Stimulated activated CD4-positive, alpha-beta T cell treated with anti-CD3 and anti-CD28 coated beads, Interleukin-15, amount 100 ng/mL, for 1 hour (primary cell): Measurements from ENCODE around the gene GABBR2.
"Not testable (repeated sequence)": the region's sequence is repeated elsewhere in the genome, so short reads cannot be mapped to it uniquely, and the experiment has no call there.

Experiments
- DNase-seq, 2 donors: peaks; one replicate each; pipeline ENCODE4 v3.0.0-alpha.2; 2020; ENCODE audit warnings: low read depth in 1 of 2, low spot score in 1 of 2

The GABBR2 gene

GRCh38 chr9:98597236-98597771, 111.4 kb downstream of the GABBR2 start:
- DNase-seq, result no peak

- DNase-seq, result no peak
Observed at GRCh38 chr9:98596486-98596885, 112.2 kb downstream of the GABBR2 start.

DNA sequence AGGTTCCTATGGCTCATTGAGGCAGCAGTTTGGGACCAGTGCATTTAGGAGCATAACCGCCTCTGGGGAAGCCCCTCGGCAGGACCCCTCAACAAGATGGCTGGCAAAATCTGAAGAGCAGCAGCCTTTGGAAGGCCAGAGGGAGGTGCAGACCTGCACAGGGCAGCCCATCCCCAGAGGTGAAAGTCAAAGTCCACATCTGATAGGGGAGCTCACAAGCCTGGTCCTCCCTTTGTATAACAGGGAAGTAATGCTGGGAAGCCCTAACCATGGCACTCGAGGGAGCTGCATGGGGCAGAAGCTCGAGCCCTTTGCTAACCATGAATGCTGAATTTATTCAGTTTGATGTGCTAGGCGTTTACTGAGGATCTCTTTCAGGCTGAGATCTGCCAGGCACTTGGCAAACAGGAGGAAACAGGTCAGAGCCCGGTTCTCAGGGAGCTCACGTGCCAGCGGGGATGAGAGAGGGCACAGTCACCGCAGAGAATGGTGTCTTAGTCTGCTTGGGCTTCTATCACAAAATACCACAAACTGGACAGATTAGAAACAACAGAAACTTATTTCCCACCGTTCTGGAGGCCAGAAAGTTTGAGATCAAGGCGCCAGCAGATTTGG, 114.1 kb downstream of the GABBR2 start:
- no peak for DNase-seq

GRCh38 chr9:98593354-98594253, 115.1 kb downstream of the GABBR2 start:
- DNase-seq, result no peak

DNA sequence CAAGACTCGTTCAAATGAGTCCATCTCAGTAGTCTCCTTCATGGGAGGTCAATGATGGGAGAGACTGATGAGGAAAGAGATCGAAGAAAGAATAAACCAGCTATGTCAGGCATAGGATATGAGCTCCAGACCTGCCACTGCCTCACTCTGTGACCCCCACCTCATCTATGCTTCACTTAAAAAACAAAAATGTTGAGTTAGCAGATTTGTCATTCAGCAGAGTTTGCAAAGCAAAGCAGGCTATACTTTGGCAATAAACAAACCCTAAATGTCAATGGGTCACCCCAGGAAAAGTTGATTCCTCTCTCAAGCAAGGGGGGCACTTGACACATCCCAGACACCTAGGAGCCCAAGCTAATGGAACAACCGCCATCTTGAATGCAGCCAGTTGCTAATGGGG, 117.0 kb downstream of the GABBR2 start:
- DNase-seq, result no peak

- DNase-seq, result no peak
Observed at GRCh38 chr9:98590101-98590500, 118.6 kb downstream of the GABBR2 start.

DNA sequence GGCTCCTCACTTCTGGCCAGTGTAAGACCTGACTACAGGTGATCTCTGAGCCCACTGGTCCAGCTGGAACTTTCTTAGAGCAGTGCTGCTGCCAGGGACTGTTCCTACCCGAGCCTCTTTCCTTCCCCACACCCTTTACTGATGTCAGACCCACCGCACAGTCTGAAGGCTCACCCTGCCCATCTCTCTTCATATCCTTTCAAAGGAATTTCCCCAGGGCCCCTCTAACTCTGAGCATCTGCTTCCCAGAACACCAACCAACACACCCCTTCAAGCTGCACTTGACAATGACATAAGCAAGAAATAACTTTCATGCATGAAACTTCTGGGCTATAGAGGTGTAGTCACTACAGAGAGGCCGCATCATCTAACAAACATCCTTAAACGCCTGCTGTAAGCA, 119.6 kb downstream of the GABBR2 start:
- DNase-seq, result no peak

DNA sequence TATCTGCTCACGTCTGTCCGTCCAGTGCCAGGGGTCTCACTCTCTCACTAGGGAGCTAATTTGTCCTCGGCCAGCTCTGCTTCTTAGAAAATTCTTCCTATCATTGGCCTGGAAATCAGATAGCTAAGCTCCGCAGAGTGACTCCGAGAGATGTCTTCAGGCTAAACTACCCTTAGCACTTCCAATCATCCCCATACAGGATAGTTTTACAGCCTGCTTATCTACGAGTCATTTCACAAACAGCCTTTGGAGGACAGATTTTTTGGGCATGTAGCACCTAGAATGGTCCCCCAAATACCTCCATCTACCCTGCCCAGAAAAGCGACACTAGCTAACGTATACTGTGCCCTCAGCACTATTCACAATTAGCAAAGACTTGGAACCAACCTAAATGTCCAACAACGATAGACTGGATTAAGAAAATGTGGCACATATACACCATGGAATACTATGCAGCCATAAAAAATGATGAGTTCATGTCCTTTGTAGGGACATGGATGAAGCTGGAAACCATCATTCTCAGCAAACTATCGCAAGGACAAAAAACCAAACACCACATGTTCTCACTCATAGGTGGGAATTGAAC, 123.8 kb downstream of the GABBR2 start:
- not testable (repeated sequence) for DNase-seq

DNA sequence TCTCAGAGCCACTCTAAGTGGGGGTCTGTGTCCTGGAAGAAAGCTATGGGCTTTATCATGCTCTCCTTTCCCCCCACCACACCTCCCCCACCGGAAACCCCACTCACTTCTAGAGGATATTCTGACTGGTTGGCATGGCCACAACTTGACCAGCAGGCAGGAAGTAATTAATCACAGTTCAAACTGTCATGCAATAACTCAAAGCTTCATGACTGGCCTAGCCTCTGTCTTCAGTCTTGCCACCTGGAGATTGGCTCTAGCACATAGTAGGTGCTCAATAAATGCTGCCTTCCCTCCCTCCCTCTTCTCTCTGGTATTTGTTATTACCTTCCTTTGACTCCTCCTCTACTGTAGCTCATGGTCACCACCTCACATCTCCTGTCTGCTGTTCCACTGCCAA, 124.7 kb downstream of the GABBR2 start:
- DNase-seq, result no peak

DNA sequence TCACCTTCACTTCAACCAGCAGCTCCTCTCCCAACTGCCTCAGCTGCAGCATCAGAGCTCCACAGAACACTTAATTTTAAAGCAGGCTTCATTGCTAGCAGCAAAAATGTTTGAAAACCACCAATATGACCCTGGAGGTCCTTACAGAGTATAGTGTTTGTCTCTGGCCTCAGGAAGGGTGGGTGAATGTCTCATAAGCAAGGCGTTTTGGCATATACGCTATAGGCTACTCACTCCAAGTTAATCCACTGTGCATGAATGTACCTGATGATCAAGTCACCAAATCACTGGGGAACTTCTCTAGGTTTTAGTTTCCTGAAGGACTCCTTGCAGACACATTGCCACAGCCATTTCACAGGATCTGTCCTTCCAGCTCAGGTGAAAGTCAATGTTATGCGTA, 125.3 kb downstream of the GABBR2 start:
- no peak for DNase-seq

- DNase-seq, result no peak
Observed at GRCh38 chr9:98580956-98581355, 127.8 kb downstream of the GABBR2 start.

DNA sequence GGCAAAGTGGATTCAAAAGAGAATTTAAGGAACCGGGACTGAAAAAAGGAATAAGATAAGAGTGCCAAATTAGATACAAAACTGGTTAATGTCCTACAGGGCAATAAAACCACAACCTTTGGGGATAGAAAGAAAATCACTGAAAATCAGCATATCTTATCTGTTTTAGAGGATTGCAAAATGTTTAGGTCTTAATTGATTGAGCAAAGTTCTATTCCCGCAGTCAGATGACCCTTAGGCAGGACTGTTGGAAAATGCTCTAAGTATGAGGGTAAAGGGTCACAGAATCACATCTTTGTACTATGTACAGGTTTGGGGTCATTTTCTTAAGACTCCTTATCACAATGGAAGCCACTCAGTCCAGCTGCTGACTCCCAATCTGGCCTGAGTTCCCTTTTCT, 129.0 kb downstream of the GABBR2 start:
- no peak for DNase-seq

DNA sequence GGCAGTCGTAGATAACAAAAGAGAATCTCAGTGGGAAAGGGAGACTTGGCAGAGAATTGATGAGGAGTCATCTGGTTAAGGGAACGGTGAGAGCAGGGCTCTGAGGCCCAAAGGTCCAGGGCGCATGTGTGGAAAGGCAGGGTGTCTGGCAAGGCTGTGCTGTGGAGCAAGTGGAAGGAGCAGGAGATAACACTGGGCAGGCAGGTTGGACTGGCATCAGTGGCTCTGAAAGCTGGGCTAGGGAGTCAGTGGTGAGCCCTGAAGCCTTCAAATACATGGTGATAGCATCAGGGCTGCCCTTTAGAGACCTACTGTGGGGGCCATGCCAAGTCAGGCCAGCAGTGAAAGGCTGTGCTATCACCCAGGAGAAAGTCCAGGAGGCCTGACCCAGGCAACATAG, 131.3 kb downstream of the GABBR2 start:
- DNase-seq, result no peak

GRCh38 chr9:98576859-98577258, 131.9 kb downstream of the GABBR2 start:
- no peak for DNase-seq

DNA sequence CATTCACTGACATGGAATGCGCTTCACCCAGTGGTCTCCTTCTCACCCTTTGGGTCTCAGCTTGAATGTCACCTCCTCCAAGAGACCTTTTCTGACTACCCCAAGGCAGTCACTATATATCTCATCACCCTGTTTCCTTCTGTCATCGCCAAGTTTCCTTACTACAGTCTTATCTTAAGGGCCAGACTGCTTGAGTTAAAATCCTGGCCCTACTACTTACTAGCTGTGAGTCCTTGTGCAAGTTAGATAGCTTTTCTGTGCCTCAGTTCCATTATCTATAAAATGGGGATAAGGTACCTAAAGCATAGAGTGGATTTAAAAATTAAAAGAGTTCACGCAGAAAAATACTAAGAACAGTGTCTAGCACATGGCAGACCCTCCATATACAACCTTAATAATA, 132.4 kb downstream of the GABBR2 start:
- no peak for DNase-seq

- DNase-seq, result no peak
Observed at GRCh38 chr9:98575379-98576346, 133.1 kb downstream of the GABBR2 start.

DNA sequence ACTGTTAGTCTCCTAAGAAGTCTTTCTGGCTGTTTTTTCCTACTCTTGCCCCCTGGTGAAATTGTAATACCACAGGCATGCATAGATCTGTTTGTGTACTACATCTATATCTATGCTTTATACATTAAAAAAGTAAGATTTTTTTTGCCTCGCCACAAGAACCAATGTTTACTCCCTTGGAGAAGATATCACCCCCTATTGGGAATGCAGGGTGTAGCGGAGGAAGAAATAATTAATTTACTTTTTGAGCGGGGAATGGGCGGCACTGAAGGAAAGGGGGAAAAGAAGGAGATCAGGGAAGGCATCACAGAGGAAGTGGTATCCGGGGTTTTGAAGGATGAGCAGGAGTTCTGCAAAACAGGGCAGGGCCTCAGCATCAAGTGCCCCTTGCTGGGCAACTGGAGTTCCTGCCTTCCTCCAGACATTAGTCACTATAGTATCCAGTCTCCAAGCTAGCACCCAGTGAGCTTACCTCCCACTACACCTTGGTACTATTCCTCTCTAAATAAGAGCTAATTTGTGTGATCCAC, 134.9 kb downstream of the GABBR2 start:
- DNase-seq, result no peak

DNA sequence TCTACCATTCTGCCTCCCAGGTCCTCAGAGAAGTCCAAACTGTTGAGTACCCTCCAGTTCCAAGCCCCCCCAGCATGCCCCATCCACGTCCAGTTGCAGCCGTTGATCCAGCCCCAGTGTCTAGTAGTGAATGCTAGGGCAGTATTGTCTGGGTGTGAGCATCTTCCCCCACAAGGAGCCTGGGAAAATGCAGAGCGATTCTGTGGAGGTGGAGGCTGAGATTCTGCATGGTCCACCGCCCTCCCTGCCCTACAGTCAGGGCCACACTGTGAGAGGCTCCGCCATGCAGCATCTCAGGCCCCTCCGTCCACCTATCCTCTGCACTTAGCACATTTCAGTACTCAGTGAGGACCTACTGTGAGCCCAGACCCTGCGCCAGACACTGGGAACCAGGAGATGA, 135.9 kb downstream of the GABBR2 start:
- no peak for DNase-seq

- no peak for DNase-seq
Observed at GRCh38 chr9:98572054-98572627, 136.6 kb downstream of the GABBR2 start.

DNA sequence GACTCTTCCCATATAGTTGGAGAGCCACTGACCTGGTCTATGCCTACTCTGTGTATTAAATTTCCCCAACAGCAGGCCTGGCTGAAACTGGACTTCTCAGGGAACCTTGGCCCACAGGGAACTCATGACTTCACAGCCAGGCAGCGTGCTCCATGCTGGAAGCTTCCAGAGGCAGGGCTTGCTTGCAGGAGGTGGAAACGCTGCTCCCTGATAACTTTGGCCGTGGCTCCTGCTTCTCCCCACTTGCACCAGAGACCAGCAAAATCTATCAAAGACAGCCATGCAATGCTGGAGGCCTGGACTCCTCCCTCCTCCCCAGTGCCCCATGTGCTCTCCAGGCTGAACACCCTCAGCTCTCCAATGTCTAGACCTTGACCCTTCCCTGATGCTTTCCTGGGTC, 137.1 kb downstream of the GABBR2 start:
- no peak for DNase-seq
